Endothelial cell of hepatic sinusoid (primary cell): ENCODE data around the gene TRIM37.

Source experiments
- in situ Hi-C: cut with HindIII; loops from 2 replicates; pipeline ENCODE4 v1.10.0; 2017; ENCODE audit warnings: low sequenced_read_pairs

TRIM37 gene

DNA sequence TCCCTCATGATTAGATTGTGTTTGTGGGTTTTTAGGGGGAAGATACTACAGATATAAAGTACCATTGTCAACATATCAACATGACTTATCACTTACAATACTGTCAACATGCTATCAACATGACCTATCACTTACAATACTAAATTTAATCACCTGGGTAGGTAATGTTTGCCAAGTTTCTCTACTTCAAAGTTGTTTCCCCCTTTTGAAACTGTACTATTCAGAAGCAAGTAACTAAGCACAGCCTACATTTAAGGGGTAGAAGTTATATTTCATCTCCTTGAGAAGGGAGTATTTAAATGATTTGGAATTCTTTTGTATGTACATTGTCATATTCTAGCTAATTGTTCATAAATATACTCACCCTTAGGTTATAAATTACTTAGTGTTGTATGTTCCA, 68.7 kb downstream of the TRIM37 start:
- in situ Hi-C loops: no loop called here

DNA sequence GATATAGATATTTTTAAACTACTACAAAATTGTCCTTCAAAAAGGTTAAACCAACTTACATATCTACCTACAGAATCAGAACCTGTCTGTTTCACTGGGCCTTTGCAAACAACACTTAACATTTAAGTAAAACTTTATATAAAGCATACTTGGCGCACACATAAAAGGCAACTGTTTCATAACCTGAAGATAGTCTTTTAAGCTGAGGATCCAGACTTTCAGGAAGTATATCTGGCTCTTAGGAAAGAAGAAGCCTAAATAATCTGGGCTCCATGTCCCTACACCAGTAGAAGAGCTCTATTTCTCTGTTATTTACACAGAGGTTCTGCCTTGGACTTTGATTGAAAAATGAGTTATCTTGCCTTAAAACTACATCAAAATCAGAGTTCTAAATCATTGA, 75.9 kb downstream of the TRIM37 start:
- in situ Hi-C loops: no loop called here

DNA sequence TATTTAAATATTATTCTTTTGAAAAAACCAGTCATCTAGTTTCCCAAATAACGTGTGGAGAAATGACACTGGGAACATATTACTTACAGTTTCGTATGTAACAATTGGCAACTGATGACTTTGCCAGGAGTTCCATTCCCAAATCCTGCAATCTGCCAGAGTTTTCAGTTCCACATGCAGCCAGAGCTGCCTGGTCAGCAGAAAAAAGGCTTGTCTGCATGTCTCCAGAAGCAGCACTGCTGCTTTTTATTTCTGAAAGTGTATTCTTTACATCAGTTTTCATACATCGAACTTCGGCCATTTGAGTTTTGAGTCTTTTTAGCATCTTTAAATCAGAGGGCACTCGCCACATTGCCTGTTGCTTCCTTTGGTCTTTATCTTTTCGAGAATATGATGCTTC, 78.4 kb downstream of the TRIM37 start:
- in situ Hi-C loops: no loop called here

DNA sequence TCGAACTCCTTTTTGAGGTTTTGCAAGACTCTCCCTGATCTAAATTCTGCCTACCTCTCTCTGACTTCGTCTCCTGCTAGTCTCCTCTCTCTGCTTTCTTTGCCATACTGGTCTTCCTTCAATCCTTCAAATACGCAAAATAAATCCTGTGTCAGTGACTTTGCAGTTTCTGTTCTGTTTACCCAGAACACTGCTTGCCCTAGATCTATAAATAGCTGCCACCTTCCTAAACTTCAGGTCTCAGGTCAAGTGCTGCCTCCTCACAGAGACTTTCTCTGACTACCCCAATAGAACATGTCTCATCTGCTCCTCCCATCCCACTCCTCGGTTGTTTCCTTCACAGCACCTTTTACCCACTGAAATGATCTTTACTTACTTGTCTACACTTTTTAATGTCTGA, 78.9 kb downstream of the TRIM37 start:
- in situ Hi-C loops: no loop called here

DNA sequence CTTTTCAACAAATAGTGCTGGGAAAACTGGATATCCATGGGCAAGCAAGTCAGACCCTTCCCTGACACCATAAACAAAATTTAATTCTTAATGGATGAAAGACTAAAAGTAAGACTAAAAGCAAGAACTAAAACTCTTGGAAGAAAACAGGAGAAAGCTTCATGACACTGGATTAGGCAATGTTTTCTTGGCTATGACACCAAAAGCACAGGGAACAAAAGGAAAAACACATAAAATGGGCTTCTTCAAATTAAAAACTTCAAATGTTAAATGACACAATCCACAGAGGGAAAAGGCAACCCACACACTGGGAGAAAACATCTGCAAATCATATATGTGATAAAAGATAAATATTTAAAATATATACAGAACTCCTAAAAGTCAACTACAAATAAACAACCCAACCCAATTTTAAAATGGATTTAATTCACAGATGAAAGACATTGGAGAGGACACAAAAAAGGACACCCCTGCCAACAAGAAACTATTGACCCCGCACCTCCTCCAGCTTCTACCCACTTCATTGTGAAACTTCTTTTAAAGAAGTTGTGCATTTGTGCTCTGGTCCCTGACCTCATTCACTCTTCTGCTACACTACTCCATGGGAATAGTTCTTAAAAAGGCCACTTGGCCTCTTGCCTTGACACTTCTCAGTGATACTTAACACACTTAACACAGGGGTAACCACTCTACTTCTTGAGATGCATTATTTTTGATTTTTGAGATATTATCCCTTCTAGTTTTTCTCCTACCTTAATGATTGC, 80.3 kb downstream of the TRIM37 start:
- in situ Hi-C loops: no loop called here

DNA sequence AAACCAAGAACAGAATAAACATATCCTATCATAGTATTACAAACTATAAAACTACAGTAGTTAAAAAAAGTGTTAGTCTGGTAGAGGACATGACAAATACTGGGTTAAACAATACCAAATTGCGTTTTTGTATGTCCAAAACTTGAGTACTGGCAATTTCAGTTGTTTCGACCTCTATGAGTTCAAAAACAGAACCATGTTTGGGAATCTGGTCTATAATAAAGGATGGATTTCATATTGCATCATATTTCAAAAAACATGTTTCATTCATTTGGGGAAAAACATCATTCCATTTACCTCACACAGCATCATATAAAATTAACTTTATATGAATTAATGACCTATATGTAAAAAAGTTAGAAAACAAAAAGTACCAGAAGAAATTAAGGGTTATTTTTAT, 81.8 kb downstream of the TRIM37 start:
- in situ Hi-C loops: no loop called here

DNA sequence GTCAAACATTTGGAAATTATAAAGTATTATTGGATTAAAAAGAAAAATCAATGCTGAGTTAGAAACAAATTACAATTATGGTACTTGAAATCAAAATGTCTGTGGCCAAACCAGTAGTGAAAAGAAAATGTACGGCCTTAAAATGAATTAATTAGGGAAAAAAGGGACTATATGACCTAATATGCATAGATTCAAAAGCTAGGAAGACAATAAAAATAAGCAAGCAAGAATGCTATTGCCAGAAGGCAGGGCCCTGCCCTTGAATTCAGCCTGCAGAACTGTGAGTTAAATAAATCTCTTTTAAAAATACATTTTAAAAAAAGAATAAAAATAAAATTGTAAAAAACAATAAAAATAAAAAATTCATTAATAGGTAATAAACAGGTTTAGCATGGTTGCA, 88.7 kb downstream of the TRIM37 start:
- in situ Hi-C loops: no loop called here

DNA sequence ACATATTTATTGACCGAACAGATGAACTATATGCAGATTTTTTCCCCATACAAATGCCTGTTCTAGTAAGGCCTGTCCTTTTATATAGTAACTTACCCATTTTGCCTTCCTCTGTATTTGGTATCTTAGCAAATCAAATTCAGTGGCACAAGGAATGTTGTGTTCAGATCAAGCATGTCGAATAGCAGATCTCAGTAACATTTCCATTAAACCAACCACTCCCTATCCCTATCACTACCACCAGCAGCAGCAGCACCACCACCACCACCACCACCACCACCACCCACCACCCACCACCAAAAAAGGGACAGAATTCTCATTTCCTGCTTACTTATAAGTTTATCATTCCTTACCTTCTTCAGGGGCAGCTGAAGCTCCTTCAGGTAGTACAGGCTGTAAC, 94.7 kb downstream of the TRIM37 start:
- in situ Hi-C loops: no loop called here

DNA sequence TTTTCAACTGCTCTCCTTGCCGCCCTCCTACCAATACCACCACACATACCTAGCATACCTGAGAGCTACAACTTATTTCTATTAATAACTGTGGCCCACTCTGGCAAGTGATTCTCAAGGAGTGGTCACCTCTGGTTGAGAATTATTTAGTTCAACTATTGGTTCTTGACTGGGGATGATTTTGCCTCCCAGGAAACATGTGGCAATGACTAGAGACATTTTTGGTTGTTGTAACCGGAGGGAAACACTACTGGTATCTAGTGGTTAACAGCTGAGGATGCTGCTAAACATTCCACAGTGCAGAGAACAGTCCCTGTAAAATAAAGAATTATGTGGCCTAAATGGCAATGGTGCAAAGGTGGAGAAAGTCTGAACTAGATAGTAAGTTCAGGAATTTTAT, 96.7 kb downstream of the TRIM37 start:
- in situ Hi-C loops: no loop called here

DNA sequence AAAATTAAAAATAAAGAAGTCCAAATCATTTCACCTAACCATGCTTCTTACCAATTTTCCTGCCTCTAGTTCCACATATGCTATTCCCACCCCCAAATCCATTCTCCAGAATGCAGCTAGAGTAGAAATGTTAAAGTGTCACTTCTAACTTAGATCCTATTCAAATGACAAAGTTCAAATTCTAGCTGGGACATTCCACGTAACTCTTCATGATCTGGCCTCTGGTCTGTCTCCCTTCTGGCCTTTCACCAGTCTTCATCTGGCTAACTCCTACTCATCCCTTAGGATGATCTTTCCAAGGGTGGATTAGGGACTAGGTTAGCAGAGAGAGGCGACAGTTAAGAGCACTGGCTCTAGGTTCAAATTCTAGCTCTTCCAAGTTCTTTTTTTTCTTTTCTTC, 97.9 kb downstream of the TRIM37 start:
- in situ Hi-C loops: no loop called here

DNA sequence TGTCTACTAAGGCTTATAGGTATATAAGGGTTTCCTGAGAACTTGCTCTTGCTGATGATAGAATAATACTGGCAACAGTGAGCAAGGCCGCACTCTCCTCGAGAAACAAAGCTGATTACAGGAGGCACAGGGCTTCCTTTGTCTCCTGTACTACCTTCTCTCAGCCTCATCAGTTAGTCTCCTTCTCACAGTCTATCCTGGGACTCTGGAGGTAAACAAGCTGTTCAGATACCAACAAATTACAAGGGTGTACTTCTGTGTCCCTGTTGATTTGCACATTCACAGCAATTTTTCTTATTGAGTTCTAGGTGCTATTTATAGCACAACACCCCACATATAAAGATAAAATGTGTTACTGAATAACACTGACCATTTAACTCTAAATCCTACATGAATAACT, 98.7 kb downstream of the TRIM37 start:
- in situ Hi-C loops: no loop called here

DNA sequence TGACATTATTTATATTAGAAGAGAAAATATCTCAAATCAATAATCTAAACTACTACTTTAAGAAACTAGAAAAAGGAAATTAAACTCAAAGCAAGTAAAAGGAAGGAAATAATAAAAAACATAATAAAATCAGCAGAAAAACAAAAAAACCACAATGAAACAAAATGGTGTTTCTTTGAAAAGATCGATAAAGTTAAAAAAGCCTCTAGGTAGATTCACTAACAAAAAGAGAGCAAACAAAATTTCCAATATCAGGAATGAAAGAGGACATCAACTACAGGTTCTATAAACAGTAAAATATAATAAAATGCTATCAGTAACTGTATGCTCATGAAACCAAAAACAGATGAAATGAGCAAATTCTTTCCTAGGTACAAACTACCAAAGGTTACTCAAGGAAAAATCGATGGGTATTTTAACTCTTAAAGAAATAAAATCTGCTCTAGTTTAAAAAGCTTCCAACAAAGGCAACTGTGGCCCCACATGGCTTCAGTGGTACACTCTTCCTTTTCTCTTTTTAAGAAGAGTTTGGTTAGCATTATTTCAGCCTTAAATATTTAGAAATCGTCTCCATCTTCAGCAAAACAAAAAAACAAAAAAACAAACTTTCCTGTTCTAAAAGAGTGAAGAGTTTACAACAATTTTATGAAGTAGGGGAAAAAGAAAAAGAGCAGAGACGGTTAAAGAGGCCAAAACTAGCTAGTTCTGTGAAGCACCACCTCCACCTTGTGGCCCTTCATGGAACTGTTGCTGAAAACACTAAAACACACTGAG, 102.2 kb downstream of the TRIM37 start:
- in situ Hi-C loops: no loop called here

DNA sequence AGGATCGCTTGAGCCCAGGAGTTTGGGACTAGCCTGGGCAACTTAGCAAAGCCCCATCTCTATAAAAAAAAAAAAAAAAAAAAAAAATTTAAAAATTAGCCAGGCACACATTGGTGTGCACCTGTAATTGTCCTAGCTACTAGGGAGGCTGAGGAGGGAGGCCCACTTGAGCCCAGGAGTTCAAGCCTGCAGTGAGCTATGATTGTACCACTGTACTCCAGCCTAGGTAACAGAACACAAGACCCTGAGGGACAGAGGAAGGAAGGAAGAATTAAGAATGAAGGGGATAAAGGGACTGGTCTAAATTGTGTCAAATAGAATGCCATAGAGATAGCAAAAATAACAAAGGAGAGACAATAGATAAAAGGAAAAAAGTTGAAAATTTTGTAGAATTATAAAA, 102.8 kb downstream of the TRIM37 start:
- in situ Hi-C loops: no loop called here

DNA sequence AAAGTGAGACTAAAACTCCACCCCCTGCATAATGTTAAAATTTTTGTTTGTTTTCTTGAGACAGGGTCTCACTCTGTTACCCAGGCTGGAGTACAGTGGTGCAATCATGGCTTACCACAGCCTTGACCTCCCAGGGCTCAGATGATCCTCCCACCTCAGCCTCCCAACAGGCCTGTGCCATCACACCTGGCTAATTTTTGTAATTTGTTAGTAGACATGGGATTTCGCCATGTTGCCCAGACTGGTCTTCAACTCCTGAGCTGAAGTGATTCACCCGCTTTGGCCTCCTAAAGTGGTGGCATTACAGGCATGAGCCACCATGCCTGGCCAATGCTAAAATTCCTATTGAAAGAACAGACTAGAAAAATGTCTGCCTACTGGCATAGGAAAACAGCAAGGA, 103.8 kb downstream of the TRIM37 start:
- in situ Hi-C loops: no loop called here

DNA sequence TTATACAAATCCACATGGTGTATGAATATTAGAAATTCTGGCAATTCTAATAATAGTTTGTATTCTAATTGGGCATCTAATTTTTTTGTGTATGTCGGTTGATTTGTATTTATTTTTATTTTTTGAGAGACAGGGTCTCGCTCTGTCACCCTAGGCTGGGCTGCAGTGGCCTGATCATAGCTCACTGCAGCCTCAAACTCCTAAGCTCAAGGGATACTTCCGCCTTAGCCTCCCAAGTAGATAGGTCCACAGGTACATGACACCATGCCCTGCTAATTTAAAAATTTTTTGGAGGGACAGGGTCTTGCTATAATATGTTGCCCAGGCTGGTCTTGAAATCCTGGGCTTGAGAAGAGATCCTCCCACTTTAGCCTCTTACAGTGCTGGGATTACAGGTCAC, 104.6 kb downstream of the TRIM37 start:
- in situ Hi-C loops: no loop called here

DNA sequence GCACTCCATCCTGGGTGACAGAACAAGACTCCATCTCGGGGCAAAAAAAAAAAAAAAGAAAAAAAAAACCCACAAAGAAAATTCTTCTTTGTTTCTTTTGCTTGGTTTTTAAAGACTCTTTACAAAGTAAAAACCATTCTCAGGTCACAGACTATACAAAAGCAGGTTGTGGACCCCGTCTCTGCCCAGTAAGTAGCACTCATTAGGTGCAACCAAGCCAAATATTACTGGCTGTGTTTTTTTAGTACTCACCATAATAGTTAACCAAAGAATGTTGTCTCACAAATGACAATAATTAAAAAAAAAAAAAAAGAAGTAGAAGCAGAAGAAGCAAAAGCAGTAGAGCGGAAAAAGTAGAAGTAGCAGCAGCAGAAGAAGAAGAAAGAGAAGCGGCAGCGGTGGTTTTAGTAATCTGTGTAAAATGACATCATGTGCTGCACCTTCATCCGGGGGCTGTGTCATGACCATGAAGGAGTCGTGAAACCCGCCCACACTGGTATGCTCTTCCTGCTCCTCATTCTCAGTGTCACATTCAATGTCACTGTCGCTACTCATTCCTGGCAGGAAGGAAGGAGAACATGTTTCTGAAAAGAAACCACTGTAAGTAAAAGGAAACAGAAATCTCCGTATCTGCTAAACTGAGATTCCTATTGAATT, 105.4 kb downstream of the TRIM37 start:
- in situ Hi-C loops: no loop called here

DNA sequence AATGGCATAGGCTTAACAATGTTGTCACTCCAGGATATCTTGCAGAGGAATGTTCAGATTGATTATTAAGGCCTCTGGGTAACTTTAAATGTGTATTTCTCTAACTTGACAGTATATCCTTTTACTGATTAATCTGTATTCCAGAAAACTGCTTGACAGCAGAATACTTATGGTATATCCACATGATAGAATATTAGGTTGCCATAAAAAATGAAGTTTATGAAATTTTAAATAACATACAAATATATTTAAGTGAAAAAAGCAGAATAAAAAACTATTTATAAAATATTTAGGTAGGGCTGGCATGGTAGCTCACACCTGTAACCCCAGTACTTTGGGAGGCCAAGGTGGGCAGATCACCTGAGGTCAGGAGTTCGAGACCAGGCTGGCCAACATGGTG, 106.7 kb downstream of the TRIM37 start:
- in situ Hi-C loops: no loop called here

DNA sequence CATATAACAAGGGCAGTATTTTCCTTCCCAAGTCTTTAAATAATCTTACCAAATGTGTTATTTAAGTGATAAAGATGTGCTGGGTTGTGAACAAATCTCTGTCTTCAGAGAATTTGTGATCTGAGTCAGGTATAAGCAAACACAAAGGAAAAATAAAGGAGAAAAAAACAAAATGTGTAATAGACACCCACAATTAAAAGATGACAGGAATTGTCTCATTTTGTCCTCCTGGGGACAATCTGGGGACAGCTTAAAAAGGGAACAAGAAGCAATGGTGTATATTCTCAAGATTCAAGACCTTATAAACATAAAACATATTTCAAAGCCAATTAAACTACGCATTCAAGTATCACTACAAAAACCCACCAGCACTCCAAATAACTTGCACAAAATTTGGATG, 107.2 kb downstream of the TRIM37 start:
- in situ Hi-C loops: no loop called here

DNA sequence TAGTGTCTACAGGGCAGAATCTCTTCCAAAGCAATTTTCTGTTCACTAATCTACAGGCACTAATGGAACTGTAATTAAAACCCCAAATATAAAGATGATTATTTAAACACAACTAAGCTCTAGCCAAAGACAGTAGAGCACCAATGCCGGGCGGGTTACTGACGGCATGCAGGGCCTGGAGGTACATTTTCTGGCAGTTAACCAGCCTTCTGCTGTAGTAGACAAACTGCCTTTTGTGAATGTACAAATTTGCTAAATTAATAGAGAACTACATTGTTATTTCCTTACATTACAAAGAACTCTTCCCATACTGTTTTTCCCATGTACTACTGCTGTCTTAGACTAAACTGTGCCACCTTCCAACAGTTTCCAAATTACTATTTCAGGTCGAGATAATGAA, 107.8 kb downstream of the TRIM37 start:
- in situ Hi-C loops: no loop called here

DNA sequence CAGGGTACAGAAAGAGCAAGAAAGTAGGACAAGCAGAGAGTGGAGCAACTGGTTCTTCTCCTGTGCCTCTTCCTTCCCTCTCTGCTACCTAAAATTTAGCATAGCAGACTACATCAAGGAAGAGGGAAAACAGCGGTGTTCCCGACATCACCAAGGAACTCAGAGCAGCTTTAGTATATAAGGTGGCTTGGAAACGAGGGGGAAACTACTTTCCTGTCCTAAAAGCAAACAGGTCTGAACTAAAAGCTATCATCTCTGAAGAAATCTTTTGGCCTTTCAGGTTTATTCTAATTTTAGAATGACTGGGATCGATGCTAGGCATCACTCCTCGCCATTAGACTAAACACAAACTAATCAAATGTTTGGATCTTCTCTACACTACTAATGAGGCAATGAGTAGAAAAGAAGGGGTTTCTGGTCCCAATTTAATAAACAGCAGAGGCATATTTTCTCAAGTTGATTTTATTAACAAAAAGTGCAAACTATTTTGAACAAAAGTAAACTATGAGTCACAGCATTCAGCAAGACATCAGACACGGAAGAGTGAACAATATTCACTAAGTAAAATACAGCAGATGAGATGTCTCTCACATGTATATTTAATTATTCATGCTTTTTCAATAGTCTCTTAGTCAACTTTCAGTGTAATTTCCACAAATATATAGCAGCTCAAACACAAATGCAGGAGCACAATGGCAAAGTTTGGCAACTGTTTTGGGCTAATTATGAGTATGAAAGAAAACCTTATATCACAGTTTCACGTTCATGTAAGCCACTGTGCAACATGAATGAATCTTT, 108.7 kb downstream of the TRIM37 start:
- in situ Hi-C loops: no loop called here

DNA sequence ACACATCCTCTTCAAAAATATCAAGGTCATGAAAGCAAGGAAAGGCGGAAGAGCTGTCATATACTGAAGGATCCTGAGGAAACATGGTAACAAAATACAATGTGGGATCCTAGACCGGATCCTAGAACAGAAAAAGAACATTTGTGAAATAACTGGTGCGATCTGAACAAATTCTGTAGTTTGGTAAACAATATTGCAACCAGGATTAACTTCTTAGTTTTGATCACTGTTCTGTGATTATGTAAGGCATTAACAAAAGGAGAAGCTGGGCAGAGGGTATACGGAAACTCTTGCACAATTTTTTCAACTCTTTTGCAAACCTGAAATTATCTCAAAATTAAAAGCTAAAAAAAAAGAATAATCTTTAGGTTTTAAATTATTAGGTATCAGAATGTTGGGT, 109.7 kb downstream of the TRIM37 start:
- in situ Hi-C loops: no loop called here
